Renal cortex interstitium (tissue), 15 donors: Measurements from ENCODE around the gene ANKK1. TPM values are rescaled to one million over a fixed set of nuclear protein-coding genes. Genes with fewer than 3 reads are reported as not detected.

ENCODE experiments used
- DNase-seq, 11 donors: peaks; one replicate each; pipeline ENCODE4 v3.0.0-alpha.2; 2013; ENCODE audit warnings: low read depth in 9 of 11, low spot score in 4 of 11; ENCODE audit errors: extremely low read depth in 1 of 11
- long read RNA-seq, 16 experiments: transcript quantifications; one replicate each; lab custom pipeline, GENCODE V29; 2026
- polyA plus RNA-seq, 3 donors: library from polyadenylated mRNA; unstranded; fragments of 120-200 nt; gene quantifications; one replicate each; pipeline ENCODE4 v1.2.1, GENCODE V29; 2013; ENCODE audit not compliant: insufficient read length in 3 of 3

The ANKK1 gene, protein sequence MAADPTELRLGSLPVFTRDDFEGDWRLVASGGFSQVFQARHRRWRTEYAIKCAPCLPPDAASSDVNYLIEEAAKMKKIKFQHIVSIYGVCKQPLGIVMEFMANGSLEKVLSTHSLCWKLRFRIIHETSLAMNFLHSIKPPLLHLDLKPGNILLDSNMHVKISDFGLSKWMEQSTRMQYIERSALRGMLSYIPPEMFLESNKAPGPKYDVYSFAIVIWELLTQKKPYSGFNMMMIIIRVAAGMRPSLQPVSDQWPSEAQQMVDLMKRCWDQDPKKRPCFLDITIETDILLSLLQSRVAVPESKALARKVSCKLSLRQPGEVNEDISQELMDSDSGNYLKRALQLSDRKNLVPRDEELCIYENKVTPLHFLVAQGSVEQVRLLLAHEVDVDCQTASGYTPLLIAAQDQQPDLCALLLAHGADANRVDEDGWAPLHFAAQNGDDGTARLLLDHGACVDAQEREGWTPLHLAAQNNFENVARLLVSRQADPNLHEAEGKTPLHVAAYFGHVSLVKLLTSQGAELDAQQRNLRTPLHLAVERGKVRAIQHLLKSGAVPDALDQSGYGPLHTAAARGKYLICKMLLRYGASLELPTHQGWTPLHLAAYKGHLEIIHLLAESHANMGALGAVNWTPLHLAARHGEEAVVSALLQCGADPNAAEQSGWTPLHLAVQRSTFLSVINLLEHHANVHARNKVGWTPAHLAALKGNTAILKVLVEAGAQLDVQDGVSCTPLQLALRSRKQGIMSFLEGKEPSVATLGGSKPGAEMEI
- under 1 TPM; 0.20 to 0.68 (median 0.20) TPM for polyA plus RNA-seq
- long read RNA-seq, donor 1 = 0 reads
- long read RNA-seq, donor 2 = 0 reads
- long read RNA-seq, donor 3, partial matches to known transcripts = 0 of 1 reads
- long read RNA-seq, donor 3, other reads (novel, unspliced or antisense) = 0 of 1 reads
- long read RNA-seq, donor 4 = 0 reads
- long read RNA-seq, donor 5 = 0 reads
- long read RNA-seq, donor 6 = 0 reads
- long read RNA-seq, donor 7 = 0 reads
- long read RNA-seq, donor 8 = 0 reads
- long read RNA-seq, donor 9 = 0 reads
- long read RNA-seq, donor 10 = 0 reads
- long read RNA-seq, donor 11 = 0 reads
- long read RNA-seq, donor 12 = 0 reads
- long read RNA-seq, donor 13 = 0 reads
- long read RNA-seq, donor 14 = 0 reads
- long read RNA-seq, donor 15 = 0 reads
- long read RNA-seq, donor 16 = 0 reads

DNA sequence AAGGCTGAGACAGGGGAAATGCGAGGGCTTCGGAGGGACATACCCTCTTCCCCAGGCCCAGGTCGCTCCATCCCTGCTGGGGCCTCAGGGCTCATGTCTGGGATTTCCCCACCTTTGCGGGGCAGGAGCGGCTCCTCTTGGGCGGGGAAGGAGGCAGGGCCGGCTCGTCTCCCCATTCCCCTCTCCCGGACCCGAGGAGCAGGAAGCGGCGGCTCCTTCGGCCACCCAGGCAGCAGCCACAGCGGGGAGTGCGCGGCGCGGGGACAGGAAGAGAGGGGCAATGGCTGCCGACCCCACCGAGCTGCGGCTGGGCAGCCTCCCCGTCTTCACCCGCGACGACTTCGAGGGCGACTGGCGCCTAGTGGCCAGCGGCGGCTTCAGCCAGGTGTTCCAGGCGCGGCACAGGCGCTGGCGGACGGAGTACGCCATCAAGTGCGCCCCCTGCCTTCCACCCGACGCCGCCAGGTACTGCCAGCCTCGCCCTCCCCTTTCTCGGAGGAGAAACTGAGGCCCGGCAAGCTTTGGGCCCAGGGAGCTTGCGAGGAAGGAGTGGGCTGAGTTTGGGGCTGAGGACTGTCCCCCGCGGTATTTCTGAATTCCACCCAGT lies at the start of gene ANKK1:
TSS of gene ANKK1 (plus strand) at position 175 of the 607 bp plus-strand sequence. CDS start at position 281, 106 bp downstream.
- peak in 4 of 11 donors; percentile 20 to 35 (median 20) for DNase-seq

DNA sequence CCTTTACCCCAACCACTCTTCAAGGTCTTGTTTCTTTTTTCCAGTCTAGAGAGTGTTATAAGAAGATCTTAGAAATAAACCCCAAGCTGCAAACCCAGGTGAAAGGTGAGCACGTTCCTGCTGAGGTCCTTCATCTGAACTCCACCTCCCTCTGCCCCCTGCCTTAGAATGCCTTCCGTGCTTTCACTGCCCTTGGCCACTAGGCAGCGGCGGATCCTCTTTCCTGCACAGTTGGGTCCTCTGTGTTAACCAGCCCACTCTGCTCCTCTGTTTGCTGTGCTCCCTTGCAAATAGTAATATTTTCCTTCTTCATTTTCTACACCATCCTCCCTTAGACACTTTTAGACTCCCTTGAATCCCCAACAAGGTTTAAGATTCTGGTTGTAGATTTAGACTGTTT lies 48.8 kb upstream of the ANKK1 start:
- DNase-seq = no peak

DNA sequence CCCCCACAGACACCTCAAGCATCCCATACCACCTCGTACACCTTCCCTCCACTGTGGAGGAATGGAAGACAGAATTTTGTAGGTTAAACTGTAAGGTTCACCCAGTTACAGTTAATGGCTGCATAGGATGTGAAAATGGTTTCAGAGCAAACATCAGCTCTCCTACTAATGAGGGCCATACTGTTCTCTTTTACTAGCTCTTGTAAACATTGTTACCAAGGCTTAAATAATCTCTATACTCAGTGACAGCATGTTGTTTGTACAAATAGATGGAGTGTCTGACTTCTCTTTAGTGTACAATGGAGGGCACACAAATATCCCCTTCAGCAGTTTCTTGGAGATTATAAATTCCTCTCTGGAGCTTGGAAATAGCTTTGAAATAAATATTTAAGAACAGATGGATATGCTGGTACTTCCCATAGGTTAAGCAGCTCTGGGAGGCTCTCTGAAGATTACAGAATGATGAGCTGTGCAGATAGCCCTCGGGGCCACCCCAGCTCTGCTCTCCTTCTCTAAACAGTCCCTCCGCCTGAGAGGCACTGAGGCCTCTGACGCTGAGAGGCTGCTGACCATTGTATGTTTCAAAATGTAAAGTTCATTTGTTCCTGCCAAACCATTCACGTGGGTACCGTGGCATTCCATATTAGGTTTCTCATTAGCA lies 47.5 kb upstream of the ANKK1 start:
- no peak for DNase-seq

DNA sequence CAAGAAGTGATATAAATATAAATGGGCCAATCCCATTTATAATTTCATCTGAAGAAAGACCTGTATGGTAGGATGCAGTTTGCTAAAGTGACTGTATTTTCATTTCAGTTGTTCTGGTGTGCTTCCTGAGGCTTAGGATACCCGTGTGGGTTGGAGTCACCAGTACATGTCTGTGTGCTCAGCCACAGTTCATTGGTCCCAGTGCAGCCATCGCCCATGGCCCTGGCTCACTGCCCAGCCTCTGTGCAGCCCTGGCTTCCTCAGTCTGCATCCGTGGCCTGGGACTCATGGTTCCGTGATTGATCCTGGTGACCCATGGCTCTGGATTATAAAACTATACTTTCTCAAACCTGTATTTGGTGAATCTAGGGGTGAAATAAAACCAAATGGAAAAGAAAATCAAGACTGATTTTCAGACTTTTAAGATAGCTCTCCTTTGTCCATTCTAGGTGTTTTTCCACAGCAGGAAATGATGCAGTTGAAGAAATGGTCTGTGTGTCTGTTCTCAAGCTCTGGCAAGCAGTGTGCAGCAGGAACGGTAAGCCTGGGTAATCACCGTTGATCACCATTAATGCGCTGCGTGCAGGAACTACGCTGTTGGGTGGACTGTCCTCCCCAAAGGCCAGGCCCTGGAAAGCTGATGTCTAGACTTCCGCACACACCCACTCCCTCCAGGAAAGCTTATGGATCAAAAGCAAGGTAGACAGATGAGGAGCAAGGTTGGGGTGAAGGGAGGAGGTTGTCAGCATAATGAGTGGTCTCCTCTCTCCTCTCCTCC lies 46.0 kb upstream of the ANKK1 start:
- DNase-seq = no peak

DNA sequence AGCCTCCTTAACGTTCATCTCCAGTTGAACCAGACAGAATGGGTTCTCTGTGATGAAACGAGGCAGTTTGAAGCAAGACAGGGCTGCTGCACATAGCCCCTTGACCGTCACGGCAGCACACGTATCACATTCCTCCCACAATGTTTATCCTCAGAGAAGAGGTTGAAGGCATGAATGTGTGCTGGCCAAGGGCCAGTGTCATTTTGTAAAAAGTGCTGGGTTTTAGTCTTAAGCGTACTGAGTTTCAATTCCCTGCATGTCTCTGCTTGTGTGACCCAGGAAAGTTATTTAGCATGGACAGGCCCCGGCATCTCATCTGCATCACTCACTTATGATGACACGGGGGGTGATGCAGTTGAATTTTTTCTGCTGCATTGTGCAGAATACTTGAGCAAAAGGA lies 41.6 kb upstream of the ANKK1 start:
- DNase-seq = peak in 4 of 11 donors; percentile 0 to 20 (median 18)

DNA sequence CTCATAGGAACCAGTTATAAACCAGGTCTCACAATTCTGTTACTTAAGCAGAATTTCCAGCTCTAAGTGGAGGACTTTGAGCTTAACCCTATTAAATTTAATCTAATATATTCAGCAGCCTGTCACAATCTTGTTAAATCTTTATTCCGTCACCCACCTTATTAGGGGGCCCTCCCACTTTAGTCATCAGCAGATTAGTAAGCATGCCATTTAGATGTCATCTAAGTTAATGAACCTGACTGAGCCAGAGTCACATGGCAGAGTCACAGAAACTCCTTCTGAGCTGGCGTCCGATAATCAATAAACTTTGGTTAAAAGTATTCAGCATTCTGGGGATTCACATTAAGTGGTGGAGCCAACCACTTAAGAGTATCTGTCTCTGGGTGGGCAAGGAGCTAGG lies 38.1 kb upstream of the ANKK1 start:
- DNase-seq = no peak

- no peak for DNase-seq
These were observed 37.1 kb upstream of the ANKK1 start for GRCh38 chr11:113350336-113351067.

DNA sequence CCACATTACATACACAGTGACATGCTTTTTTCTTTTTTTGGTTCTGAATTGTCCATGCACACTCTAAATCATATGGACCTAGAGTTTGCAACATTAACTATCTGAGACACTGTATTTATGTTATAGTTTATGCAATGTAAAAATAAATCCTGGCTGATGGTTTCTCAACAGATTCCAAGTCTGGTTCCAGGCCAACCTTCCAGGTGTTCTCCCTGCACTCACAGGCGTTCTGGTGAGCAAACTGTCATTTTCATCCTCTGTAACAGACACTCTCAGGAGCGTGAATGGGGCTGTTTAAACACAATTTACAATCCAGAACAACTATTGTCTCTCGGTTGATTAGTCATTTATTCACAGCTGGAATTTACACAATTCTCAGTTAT lies 36.5 kb upstream of the ANKK1 start:
- no peak for DNase-seq

GRCh38 chr11:113351480-113351879 lies 36.1 kb upstream of the ANKK1 start:
- no peak for DNase-seq

DNA sequence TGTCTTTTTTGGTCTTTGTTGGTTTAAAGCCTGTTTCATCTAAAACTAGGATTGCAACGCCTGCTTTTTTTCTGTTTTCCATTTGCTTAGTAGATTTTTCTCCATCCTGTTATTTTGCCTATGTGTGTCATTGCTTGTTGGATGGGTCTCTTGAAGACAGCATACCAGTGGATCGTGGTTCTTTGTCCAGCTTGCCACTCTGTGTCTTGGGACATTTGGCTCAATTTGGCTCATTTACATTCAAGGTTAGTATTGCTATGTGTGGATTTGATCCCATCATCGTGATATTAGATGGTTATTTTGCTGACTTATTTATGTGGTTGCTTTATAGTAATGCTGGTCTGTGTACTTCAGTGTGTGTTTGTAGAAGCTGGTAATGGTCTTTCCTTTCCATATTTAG lies 31.4 kb upstream of the ANKK1 start:
- DNase-seq = no peak

GRCh38 chr11:113363406-113363805 lies 24.2 kb upstream of the ANKK1 start:
- no peak for DNase-seq

GRCh38 chr11:113363996-113364641 lies 23.5 kb upstream of the ANKK1 start:
- no peak for DNase-seq

GRCh38 chr11:113365895-113366294 lies 21.7 kb upstream of the ANKK1 start:
- DNase-seq = no peak

DNA sequence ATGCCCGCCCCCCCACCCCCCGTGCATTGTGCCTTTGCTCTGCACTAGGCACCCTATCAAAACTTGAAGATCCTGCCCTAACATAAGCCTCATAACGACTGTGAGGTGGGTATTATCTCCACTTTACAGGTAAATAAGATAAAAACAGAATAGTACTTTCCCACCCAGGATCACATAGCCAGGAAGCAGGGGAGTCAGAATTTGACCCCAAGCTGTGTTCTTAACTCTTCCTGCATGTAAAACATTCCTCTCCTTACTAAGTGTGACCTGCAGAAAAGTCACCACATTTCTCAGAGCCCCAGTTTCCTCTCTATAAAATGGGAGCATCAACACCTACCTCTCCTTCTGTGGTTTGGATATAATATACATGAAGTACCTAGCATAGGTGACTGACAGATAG lies 18.2 kb upstream of the ANKK1 start:
- no peak for DNase-seq

- DNase-seq = no peak
These were observed 16.9 kb upstream of the ANKK1 start for GRCh38 chr11:113370634-113371033.

- no peak for DNase-seq
These were observed 15.3 kb upstream of the ANKK1 start for GRCh38 chr11:113372309-113372708.

- DNase-seq = no peak
These were observed 14.3 kb upstream of the ANKK1 start for GRCh38 chr11:113373306-113373705.
